ENCODE measurements around the gene RSBN1L.

The RSBN1L gene

GRCh38 chr7:77796960-77797359, 100.7 kb downstream of the RSBN1L start:
- DNase-seq (ENCODE audit: low read depth), result no peak
- TF ChIP-seq CTCF (conservative IDR thresholded peaks at IDR 0.05; ENCODE audit: low read length), result no peak
- peak overlapping the region; percentile 97 for H3K4me3 ChIP-seq (ENCODE audit: low read length)

- DNase-seq (ENCODE audit: low read depth), result peak; percentile 31
- TF ChIP-seq CTCF (conservative IDR thresholded peaks at IDR 0.05; ENCODE audit: low read length), result no peak
- peak overlapping the region; percentile 97 for H3K4me3 ChIP-seq (ENCODE audit: low read length)
Measured at GRCh38 chr7:77797734-77798393, 101.6 kb downstream of the RSBN1L start.

- peak within 1 kb of the TSS; percentile 97 for H3K4me3 ChIP-seq (ENCODE audit: low read length)
- DNase-seq (ENCODE audit: low read depth), result peak; percentile 100
- TF ChIP-seq CTCF (conservative IDR thresholded peaks at IDR 0.05; ENCODE audit: low read length), result peak; percentile 49
Measured at GRCh38 chr7:77798394-77799077, 102.3 kb downstream of the RSBN1L start, which contains the start of the genes PHTF2 and TMEM60. Gene PHTF2, plus strand, starts transcription at chr7:77798773. Gene TMEM60, minus strand, starts transcription at chr7:77798434. Its CDS starts 4,061 bp downstream, at chr7:77794373.

GRCh38 chr7:77799078-77799964, 103.1 kb downstream of the RSBN1L start:
- peak overlapping the region; percentile 97 for H3K4me3 ChIP-seq (ENCODE audit: low read length)
- TF ChIP-seq CTCF (conservative IDR thresholded peaks at IDR 0.05; ENCODE audit: low read length), result no peak
- peak; percentile 36 for DNase-seq (ENCODE audit: low read depth)

GRCh38 chr7:77800158-77800557, 103.9 kb downstream of the RSBN1L start:
- peak overlapping the region; percentile 97 for H3K4me3 ChIP-seq (ENCODE audit: low read length)
- TF ChIP-seq CTCF (conservative IDR thresholded peaks at IDR 0.05; ENCODE audit: low read length), result no peak
- no peak for DNase-seq (ENCODE audit: low read depth)

GRCh38 chr7:77800730-77801129, 104.5 kb downstream of the RSBN1L start:
- H3K4me3 ChIP-seq (ENCODE audit: low read length), result no peak overlapping the region
- no peak for DNase-seq (ENCODE audit: low read depth)
- TF ChIP-seq CTCF (conservative IDR thresholded peaks at IDR 0.05; ENCODE audit: low read length), result no peak
